PC-9 (cell line): ENCODE measurements around the gene KIAA0232.

Experiments
- EZH2 ChIP-seq: fragments of 200-600 bp; sonication (generic); IDR thresholded peaks from 2 replicates; pipeline ENCODE4 v1.8.0; 2017; ENCODE audit warnings: antibody characterized with exemption, low read depth
- TF ChIP-seq, protein P1 (sequence below): fragments of 200-600 bp; sonication (generic); conservative IDR thresholded peaks from 2 replicates; pipeline ENCODE4 v1.6.1; 2017; ENCODE audit warnings: mixed run types, antibody characterized with exemption, mild to moderate bottlenecking, moderate library complexity

DNA sequence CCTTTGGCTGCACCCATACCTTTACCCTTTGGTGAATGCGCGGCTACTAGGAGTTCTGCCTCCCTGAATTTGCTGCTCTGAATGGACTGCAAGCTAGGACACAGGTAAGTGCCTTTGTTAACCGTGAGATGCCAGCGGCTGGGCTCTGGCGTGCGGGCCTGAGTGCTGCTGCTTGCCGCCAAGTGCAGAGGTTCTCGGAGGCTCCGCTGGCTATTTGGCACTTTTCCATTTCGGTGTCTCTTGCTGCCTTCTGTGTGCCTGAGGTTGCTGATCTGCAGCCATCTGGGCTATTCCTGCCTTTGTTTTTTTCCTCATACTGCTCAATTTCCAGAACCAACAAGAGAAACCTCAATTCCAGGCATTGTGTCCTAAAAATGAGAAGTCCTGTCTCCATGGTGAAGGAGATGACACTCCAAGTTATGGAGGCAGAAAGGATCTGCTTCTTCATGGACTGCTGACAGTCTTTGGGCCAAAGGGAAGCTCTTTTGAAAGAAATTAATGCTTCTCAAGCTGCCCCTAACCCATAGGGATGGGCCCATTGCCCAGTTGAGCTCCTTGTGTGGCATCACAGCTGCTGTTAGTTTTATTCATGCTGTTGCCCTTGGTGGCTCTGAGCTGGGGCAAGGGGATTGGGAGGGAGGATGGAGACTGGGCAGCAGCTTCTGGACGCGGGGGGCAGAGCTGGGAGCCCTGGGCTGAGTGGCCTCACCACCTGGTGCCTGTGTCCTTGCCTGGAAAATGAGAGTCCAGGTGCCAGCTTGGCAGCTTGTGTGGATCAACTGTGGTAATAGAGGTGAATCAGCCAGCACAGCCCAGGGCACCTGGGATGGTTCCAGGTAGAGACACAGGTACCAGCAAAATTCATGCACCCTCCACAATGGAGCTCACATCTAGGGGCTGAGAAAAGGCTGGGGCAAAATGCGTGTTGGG lies 123.3 kb downstream of the KIAA0232 start:
- TF ChIP-seq, protein P1, sequence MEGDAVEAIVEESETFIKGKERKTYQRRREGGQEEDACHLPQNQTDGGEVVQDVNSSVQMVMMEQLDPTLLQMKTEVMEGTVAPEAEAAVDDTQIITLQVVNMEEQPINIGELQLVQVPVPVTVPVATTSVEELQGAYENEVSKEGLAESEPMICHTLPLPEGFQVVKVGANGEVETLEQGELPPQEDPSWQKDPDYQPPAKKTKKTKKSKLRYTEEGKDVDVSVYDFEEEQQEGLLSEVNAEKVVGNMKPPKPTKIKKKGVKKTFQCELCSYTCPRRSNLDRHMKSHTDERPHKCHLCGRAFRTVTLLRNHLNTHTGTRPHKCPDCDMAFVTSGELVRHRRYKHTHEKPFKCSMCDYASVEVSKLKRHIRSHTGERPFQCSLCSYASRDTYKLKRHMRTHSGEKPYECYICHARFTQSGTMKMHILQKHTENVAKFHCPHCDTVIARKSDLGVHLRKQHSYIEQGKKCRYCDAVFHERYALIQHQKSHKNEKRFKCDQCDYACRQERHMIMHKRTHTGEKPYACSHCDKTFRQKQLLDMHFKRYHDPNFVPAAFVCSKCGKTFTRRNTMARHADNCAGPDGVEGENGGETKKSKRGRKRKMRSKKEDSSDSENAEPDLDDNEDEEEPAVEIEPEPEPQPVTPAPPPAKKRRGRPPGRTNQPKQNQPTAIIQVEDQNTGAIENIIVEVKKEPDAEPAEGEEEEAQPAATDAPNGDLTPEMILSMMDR = no peak
- no peak for TF ChIP-seq EZH2
